Osteocyte (in vitro differentiated cells): ENCODE measurements around the gene CYTH1. TPM values are rescaled to one million over a fixed set of nuclear protein-coding genes. Genes with fewer than 3 reads are reported as not detected.

Experiments used
- DNase-seq: peaks from one replicate; pipeline ENCODE4 v3.0.0; 2021; ENCODE audit warnings: mixed read lengths; ENCODE audit not compliant: unreplicated experiment; ENCODE audit errors: extremely low spot score
- H3K27ac Mint-ChIP-seq: one replicate; pipeline ENCODE4 v1.8.0; 2021; ENCODE audit warnings: mild to moderate bottlenecking, mixed read lengths; ENCODE audit not compliant: unreplicated experiment
- H3K27me3 Mint-ChIP-seq: one replicate; pipeline ENCODE4 v1.8.0; 2021; ENCODE audit warnings: mixed read lengths; ENCODE audit not compliant: unreplicated experiment
- H3K36me3 Mint-ChIP-seq: one replicate; pipeline ENCODE4 v1.8.0; 2021; ENCODE audit warnings: mixed read lengths; ENCODE audit not compliant: unreplicated experiment
- H3K4me1 Mint-ChIP-seq: one replicate; pipeline ENCODE4 v1.8.0; 2021; ENCODE audit warnings: mixed read lengths; ENCODE audit not compliant: unreplicated experiment
- H3K4me3 Mint-ChIP-seq: one replicate; pipeline ENCODE4 v1.8.0; 2021; ENCODE audit warnings: mild to moderate bottlenecking, moderate library complexity, mixed read lengths; ENCODE audit not compliant: unreplicated experiment
- H3K9me3 Mint-ChIP-seq: one replicate; pipeline ENCODE4 v1.8.0; 2021; ENCODE audit warnings: mixed read lengths; ENCODE audit not compliant: unreplicated experiment
- total RNA-seq: library from RNA; stranded (reverse); gene quantifications from 2 replicates; pipeline ENCODE4 v1.2.1, GENCODE V29; 2021
- TF ChIP-seq, protein P1 (sequence below): fragments of 200-600 bp; sonication (generic); IDR thresholded peaks from 2 replicates; pipeline ENCODE4 v1.5.0; 2021; ENCODE audit warnings: antibody characterized with exemption, mild to moderate bottlenecking, moderate library complexity

The CYTH1 gene
- total RNA-seq, 1 donor from 2014 or later, result 113 TPM

GRCh38 chr17:78629436-78629995 is 152.6 kb downstream of the CYTH1 start:
- no peak for DNase-seq
- no peak overlapping the region for H3K27ac Mint-ChIP-seq
- TF ChIP-seq, protein P1, sequence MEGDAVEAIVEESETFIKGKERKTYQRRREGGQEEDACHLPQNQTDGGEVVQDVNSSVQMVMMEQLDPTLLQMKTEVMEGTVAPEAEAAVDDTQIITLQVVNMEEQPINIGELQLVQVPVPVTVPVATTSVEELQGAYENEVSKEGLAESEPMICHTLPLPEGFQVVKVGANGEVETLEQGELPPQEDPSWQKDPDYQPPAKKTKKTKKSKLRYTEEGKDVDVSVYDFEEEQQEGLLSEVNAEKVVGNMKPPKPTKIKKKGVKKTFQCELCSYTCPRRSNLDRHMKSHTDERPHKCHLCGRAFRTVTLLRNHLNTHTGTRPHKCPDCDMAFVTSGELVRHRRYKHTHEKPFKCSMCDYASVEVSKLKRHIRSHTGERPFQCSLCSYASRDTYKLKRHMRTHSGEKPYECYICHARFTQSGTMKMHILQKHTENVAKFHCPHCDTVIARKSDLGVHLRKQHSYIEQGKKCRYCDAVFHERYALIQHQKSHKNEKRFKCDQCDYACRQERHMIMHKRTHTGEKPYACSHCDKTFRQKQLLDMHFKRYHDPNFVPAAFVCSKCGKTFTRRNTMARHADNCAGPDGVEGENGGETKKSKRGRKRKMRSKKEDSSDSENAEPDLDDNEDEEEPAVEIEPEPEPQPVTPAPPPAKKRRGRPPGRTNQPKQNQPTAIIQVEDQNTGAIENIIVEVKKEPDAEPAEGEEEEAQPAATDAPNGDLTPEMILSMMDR, result no peak
- H3K4me1 Mint-ChIP-seq, result peaks cover 12% of the 10 kb centered on the region
- H3K4me3 Mint-ChIP-seq, result no peak overlapping the region
- H3K27me3 Mint-ChIP-seq, result no peaks in the 10 kb centered on the region
- no peaks in the 10 kb centered on the region for H3K9me3 Mint-ChIP-seq
- H3K36me3 Mint-ChIP-seq, result no peaks in the 10 kb centered on the region

GRCh38 chr17:78628547-78629435 is 153.3 kb downstream of the CYTH1 start:
- no peak for DNase-seq
- H3K4me3 Mint-ChIP-seq, result no peak overlapping the region
- H3K27me3 Mint-ChIP-seq, result no peaks in the 10 kb centered on the region
- H3K36me3 Mint-ChIP-seq, result no peaks in the 10 kb centered on the region
- H3K9me3 Mint-ChIP-seq, result no peaks in the 10 kb centered on the region
- H3K4me1 Mint-ChIP-seq, result peaks cover 14% of the 10 kb centered on the region
- H3K27ac Mint-ChIP-seq, result no peak overlapping the region
- TF ChIP-seq, protein P1, result no peak

DNA sequence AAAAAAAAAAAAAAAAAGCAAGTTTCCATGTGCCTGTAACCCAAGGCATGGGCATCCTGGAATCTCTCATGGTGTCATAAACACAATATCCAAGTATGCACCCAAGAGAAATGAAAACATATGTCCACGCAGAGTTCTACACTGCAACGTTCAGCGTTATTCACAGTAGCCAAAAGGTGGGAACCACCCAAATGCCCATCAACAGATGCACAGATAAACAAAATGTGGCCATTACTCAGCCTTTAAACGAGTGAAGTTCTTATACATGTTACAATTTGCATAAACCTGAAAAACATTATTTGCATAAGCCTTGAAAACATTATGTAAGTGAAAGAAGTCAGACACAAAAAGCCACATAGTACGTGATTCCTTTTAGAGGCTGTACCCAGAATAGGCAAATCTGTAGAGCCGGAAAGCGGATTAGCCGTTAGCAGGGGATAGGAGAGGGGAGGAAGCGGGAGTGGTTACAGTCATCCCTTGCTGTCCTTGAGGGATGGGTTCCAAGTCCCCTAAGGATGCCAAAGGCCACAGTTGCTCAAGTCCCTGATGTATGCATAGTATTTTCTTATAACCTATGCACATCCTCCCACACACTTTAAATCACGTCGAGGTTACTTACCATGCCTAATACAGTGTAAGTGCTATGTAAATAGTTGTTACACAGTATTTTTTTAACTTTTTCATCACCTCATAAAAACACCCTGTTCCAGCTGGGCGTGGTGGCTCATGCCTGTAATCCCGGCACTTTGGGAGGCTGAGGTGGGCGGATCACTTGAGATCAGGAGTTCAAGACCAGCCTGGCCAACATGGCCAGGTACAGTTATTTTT is 157.5 kb downstream of the CYTH1 start:
- TF ChIP-seq, protein P1, result no peak
- H3K9me3 Mint-ChIP-seq, result peaks cover 7% of the 10 kb centered on the region
- H3K4me1 Mint-ChIP-seq, result peaks cover 10% of the 10 kb centered on the region
- DNase-seq, result no peak
- no peaks in the 10 kb centered on the region for H3K36me3 Mint-ChIP-seq
- no peak overlapping the region for H3K27ac Mint-ChIP-seq
- H3K27me3 Mint-ChIP-seq, result no peaks in the 10 kb centered on the region
- no peak overlapping the region for H3K4me3 Mint-ChIP-seq

Other genes with a start within 250 kb of the CYTH1 start
- gene DNAH17, start 204.9 kb downstream of the CYTH1 start, total RNA-seq, result 0.52 and 0.54 TPM in 2 replicates
- 56.2 and 66.7 TPM in 2 replicates for gene USP36, start 58.5 kb upstream of the CYTH1 start, total RNA-seq
- 7.3 and 9.2 TPM in 2 replicates for gene CEP295NL, start 120.9 kb upstream of the CYTH1 start, total RNA-seq
- gene TIMP2, start 143.1 kb upstream of the CYTH1 start, total RNA-seq, result 1,096 and 1,211 TPM in 2 replicates
- gene LGALS3BP, start 197.7 kb upstream of the CYTH1 start, total RNA-seq, result 439 and 456 TPM in 2 replicates
- gene CANT1, start 227.5 kb upstream of the CYTH1 start, total RNA-seq, result 61.1 and 62.3 TPM in 2 replicates
- 196 and 203 TPM in 2 replicates for gene C1QTNF1, start 241.9 kb upstream of the CYTH1 start, total RNA-seq